IMR-90 (cell line): ENCODE results near the gene SYNPO. TPM values are rescaled to one million over a fixed set of nuclear protein-coding genes. Genes with fewer than 3 reads are reported as not detected.
A peak's percentile ranks its signal among the peaks of the same experiment; 100 is the strongest.

Experiments used
- ATAC-seq: fragments of 200-7000 bp; cut with Tn5 transposase; 2 replicates; pipeline ENCODE4 v1.9.1; 2020; ENCODE audit warnings: low read depth, mild to moderate bottlenecking, moderate library complexity
- BruUV-seq: library from RNA; stranded (reverse); fragments of 400-500 nt; replicated peaks from 2 replicates; lab custom pipeline; 2021; lab: Mats Ljungman, UMichigan
- CTCF ChIA-PET: fragments of 300-600 bp; formaldehyde crosslinking; extraction: SDS; loops from one replicate; lab custom pipeline; 2021; ENCODE audit warnings: antibody characterized with exemption; lab: Yijun Ruan, JAX
- POLR2A ChIA-PET: fragments of 300-600 bp; sonication (Branson Sonifier 250); formaldehyde crosslinking; loops from one replicate; lab custom pipeline; 2022; ENCODE audit warnings: antibody characterized with exemption; ENCODE audit not compliant: unreplicated experiment; lab: Charles Lee
- DNase-seq: peaks from one replicate; pipeline ENCODE4 v3.0.0; 2013
- H2AFZ ChIP-seq: replicated peaks from 2 replicates; pipeline ENCODE3; 2013; ENCODE audit warnings: low read length, mild to moderate bottlenecking; ENCODE audit not compliant: poor library complexity
- H2AK5ac ChIP-seq: 2 replicates; pipeline ENCODE4 v1.6.1; 2013; ENCODE audit warnings: low read depth, low read length, inconsistent platforms
- H2AK9ac ChIP-seq: replicated peaks from 2 replicates; pipeline ENCODE3; 2013; ENCODE audit warnings: mild to moderate bottlenecking, low read depth, low read length, moderate library complexity; ENCODE audit not compliant: poor library complexity
- H2BK120ac ChIP-seq: 2 replicates; pipeline ENCODE4 v1.6.1; 2013; ENCODE audit warnings: low read depth, low read length, inconsistent platforms
- H2BK15ac ChIP-seq: 3 replicates; pipeline ENCODE4 v1.6.1; 2013; ENCODE audit warnings: low read depth, low read length, inconsistent platforms
- H2BK20ac ChIP-seq: 2 replicates; pipeline ENCODE4 v1.6.1; 2013; ENCODE audit warnings: low read depth, mild to moderate bottlenecking, inconsistent platforms, low read length, moderate library complexity
- H2BK5ac ChIP-seq: 2 replicates; pipeline ENCODE4 v1.6.1; 2013; ENCODE audit warnings: mild to moderate bottlenecking, low read depth, low read length, inconsistent platforms; ENCODE audit not compliant: poor library complexity, severe bottlenecking
- H3K14ac ChIP-seq: replicated peaks from 2 replicates; pipeline ENCODE4 v1.6.1; 2013; ENCODE audit warnings: low read depth, low read length, inconsistent platforms
- H3K18ac ChIP-seq: 2 replicates; pipeline ENCODE4 v1.6.1; 2013; ENCODE audit warnings: low read depth, low read length, control low read depth
- H3K23ac ChIP-seq: 2 replicates; pipeline ENCODE4 v1.6.1; 2013; ENCODE audit warnings: low read depth, low read length, inconsistent platforms
- H3K27ac ChIP-seq: 2 replicates; pipeline ENCODE4 v1.5.1; 2013; ENCODE audit warnings: mild to moderate bottlenecking, control low read depth, low read length; ENCODE audit not compliant: insufficient read depth
- H3K27me3 ChIP-seq: 2 replicates; pipeline ENCODE4 v1.6.1; 2013; ENCODE audit warnings: low read length; ENCODE audit not compliant: control insufficient read depth, insufficient read depth
- H3K36me3 ChIP-seq: 2 replicates; pipeline ENCODE4 v1.6.1; 2013; ENCODE audit warnings: low read length, mixed read lengths; ENCODE audit not compliant: control insufficient read depth, insufficient read depth
- H3K4ac ChIP-seq: 2 replicates; pipeline ENCODE4 v1.6.1; 2013; ENCODE audit warnings: low read depth, low read length, inconsistent platforms
- H3K4me1 ChIP-seq: 2 replicates; pipeline ENCODE4 v1.6.1; 2013; ENCODE audit warnings: low read length, mixed read lengths; ENCODE audit not compliant: control insufficient read depth, insufficient read depth
- H3K4me2 ChIP-seq: 2 replicates; pipeline ENCODE4 v1.6.1; 2013; ENCODE audit warnings: low read depth, mild to moderate bottlenecking, control low read depth, low read length, moderate library complexity
- H3K4me3 ChIP-seq: 2 replicates; pipeline ENCODE4 v1.5.1; 2013; ENCODE audit warnings: low read depth, mild to moderate bottlenecking, control low read depth, low read length, moderate library complexity; ENCODE audit not compliant: insufficient read depth
- H3K56ac ChIP-seq: 2 replicates; pipeline ENCODE4 v1.6.1; 2013; ENCODE audit warnings: low read length, inconsistent platforms; ENCODE audit not compliant: insufficient read depth; ENCODE audit errors: extremely low read depth
- H3K79me1 ChIP-seq, 2 experiments: 2 replicates each; pipeline ENCODE4 v1.6.1; 2013; ENCODE audit warnings: low read length in 2 of 2, inconsistent platforms in 1 of 2, low read depth in 1 of 2
- H3K9ac ChIP-seq: 2 replicates; pipeline ENCODE4 v1.6.1; 2013; ENCODE audit warnings: low read depth, low read length, control low read depth
- H3K9me1 ChIP-seq: 2 replicates; pipeline ENCODE4 v1.6.1; 2013; ENCODE audit warnings: low read length, inconsistent platforms; ENCODE audit not compliant: insufficient read depth
- H3K9me3 ChIP-seq: 2 replicates; pipeline ENCODE4 v1.6.1; 2013; ENCODE audit warnings: low read length; ENCODE audit not compliant: control insufficient read depth, insufficient read depth
- H4K20me1 ChIP-seq: 2 replicates; pipeline ENCODE4 v1.6.1; 2013; ENCODE audit warnings: low read length, inconsistent platforms; ENCODE audit not compliant: insufficient read depth
- H4K5ac ChIP-seq: 2 replicates; pipeline ENCODE4 v1.6.1; 2013; ENCODE audit warnings: mild to moderate bottlenecking, low read depth, low read length, control low read depth
- H4K8ac ChIP-seq, 2 experiments: 2 replicates each; pipeline ENCODE4 v1.6.1; 2013; ENCODE audit warnings: low read depth in 2 of 2, low read length in 2 of 2, control low read depth in 1 of 2, inconsistent platforms in 1 of 2
- H4K91ac ChIP-seq: 2 replicates; pipeline ENCODE4 v1.6.1; 2013; ENCODE audit warnings: low read depth, low read length, inconsistent platforms; ENCODE audit not compliant: insufficient read depth
- CEBPB ChIP-seq: IDR thresholded peaks from 2 replicates; pipeline ENCODE4 v1.6.1; 2012; ENCODE audit warnings: low read depth, low read length, improper control_type of control experiment
- MAZ ChIP-seq: IDR thresholded peaks from 2 replicates; pipeline ENCODE4 v1.6.1; 2012; ENCODE audit warnings: low read depth, mild to moderate bottlenecking, low read length, improper control_type of control experiment, moderate library complexity, borderline replicate concordance
- NFE2L2 ChIP-seq: fragments of 150-350 bp; IDR thresholded peaks from 2 replicates; pipeline ENCODE4 v1.6.1; 2016; ENCODE audit warnings: low read depth, mild to moderate bottlenecking, low read length
- POLR2A ChIP-seq: IDR thresholded peaks from 2 replicates; pipeline ENCODE4 v1.6.1; 2012; ENCODE audit warnings: mild to moderate bottlenecking, low read depth, low read length
- RAD21 ChIP-seq: IDR thresholded peaks from 2 replicates; pipeline ENCODE4 v1.6.1; 2012; ENCODE audit warnings: low read length, improper control_type of control experiment
- RCOR1 ChIP-seq: IDR thresholded peaks from 2 replicates; pipeline ENCODE4 v1.6.1; 2012; ENCODE audit warnings: mild to moderate bottlenecking, low read length, improper control_type of control experiment; ENCODE audit not compliant: insufficient replicate concordance
- WGBS, 2 experiments: methylation state at CpG; one replicate each; pipeline versions ENCODE4 v1.1.5 to v1.1.7; 2013; ENCODE audit warnings: missing lambda C conversion rate in 2 of 2; ENCODE audit not compliant: insufficient read length in 1 of 2; ENCODE audit errors: extremely low coverage in 2 of 2; 5-methylcytosine and 5-hydroxymethylcytosine counted together
- dilution Hi-C: fragments of 300-500 bp; cut with HindIII; formaldehyde crosslinking; loops from one replicate; pipeline ENCODE4 v1.14.3; 2018; ENCODE audit warnings: low sequenced_read_pairs; ENCODE audit not compliant: unreplicated experiment
- in situ Hi-C: fragments of 300-500 bp; cut with MboI; formaldehyde crosslinking; loops from 3 replicates; pipeline ENCODE4 v1.14.3; 2019; ENCODE audit warnings: low sequenced_read_pairs, inconsistent platforms, mixed read lengths
- intact Hi-C: fragments of 100-400 bp; cut with micrococcal nuclease; formaldehyde crosslinking; loops from 2 replicates; pipeline ENCODE4 v1.10.0; 2022
- polyA plus RNA-seq, 3 experiments: library from polyadenylated mRNA; depleted of rRNA; stranded (reverse); fragments of >200 nt; gene quantifications; 2 replicates each; pipeline ENCODE4 v1.2.3, GENCODE V29; 2012; ENCODE audit warnings: low replicate concordance in 1 of 3
- total RNA-seq: library from RNA; depleted of rRNA; stranded (reverse); fragments of >200 nt; gene quantifications from 2 replicates; pipeline ENCODE4 v1.2.3, GENCODE V29; 2012
- TF ChIP-seq, protein P1 (sequence below): conservative IDR thresholded peaks from 2 replicates; pipeline ENCODE4 v1.5.1; 2012; ENCODE audit warnings: mild to moderate bottlenecking, low read depth, low read length, improper control_type of control experiment

SYNPO gene
- total and polyA plus RNA-seq, 2 of the 4 experiments (the other 2 are of a cell fraction) = 3.0 to 24.8 TPM

DNA sequence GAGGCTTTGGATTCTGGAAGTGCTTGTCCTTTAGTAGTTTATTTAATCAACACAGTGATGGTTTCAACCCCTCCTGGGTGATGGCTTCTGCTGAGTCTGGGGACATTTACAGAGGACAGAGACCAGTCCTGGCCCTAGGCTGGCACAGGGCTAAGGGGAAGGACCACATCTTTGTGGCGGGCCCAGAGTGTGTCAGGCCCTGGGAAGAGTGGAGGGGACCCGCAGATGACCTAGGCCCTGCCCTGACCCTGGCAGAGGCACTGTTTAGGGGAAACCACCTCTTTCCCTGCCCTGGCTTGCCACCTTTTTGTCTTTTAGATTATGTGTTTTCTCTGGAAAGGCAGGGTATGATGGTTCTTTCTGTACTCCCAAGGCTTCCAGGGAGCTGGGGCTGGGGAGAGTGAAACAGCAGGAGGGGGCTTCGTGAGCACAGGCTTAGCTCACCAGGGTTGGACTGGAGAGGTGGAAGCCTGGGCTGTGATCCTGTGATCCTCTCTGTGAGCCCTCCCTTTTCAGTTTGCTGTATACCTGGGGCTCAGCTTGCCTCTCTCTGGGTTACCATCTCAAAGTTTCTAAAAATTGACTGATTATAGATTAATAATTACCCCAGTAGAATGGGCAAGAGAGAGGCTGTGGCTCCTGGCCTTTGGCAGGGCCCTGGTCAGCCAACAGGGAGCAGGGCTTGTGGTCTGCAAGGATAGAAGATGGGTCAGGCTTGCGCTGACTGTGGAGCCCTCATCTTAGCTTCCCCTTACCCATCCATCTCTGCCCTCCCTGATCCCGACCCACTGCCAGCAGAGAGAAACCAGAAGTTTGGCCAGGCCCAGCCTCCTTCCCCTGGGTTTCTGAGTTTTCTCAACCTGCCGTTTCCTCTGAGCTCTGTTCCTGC, 1.7 kb upstream of the SYNPO start:
- peak overlapping the region; percentile 20; the same call in 1 of the 2 replicates for H3K56ac ChIP-seq
- peak overlapping the region; percentile 7; the same call in 1 of the 2 replicates for H3K9ac ChIP-seq
- ChIA-PET CTCF (interaction anchor here (1.4 kb wide), 1 partner anchor 78 kb away, joined by 3 read pairs; no protein-coding TSS in a partner anchor), POLR2A (no interaction called here)
- WGBS, 2 experiments = no CpG with 5 or more reads among the region's 6 CpGs
- TF ChIP-seq MAZ = no peak
- no peak for TF ChIP-seq NFE2L2
- no peak for TF ChIP-seq RAD21
- no peak for TF ChIP-seq CEBPB
- TF ChIP-seq, protein P1, sequence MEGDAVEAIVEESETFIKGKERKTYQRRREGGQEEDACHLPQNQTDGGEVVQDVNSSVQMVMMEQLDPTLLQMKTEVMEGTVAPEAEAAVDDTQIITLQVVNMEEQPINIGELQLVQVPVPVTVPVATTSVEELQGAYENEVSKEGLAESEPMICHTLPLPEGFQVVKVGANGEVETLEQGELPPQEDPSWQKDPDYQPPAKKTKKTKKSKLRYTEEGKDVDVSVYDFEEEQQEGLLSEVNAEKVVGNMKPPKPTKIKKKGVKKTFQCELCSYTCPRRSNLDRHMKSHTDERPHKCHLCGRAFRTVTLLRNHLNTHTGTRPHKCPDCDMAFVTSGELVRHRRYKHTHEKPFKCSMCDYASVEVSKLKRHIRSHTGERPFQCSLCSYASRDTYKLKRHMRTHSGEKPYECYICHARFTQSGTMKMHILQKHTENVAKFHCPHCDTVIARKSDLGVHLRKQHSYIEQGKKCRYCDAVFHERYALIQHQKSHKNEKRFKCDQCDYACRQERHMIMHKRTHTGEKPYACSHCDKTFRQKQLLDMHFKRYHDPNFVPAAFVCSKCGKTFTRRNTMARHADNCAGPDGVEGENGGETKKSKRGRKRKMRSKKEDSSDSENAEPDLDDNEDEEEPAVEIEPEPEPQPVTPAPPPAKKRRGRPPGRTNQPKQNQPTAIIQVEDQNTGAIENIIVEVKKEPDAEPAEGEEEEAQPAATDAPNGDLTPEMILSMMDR = no peak
- TF ChIP-seq POLR2A = no peak
- TF ChIP-seq RCOR1 = no peak
- peaks cover 20% of the 10 kb centered on the region for H3K9me1 ChIP-seq
- H3K36me3 ChIP-seq = no peaks in the 10 kb centered on the region; the same call in 1 of the 2 replicates
- peak overlapping the region; percentile 83 for H2BK20ac ChIP-seq
- H3K4ac ChIP-seq = peak overlapping the region; percentile 90
- no peak overlapping the region for H3K4me2 ChIP-seq
- peak overlapping the region; percentile 83 for H2AK9ac ChIP-seq
- H3K14ac ChIP-seq = peak overlapping the region; percentile 90
- no TSS peak for BruUV-seq
- peak overlapping the region; percentile 96 for H2BK120ac ChIP-seq
- H3K4me1 ChIP-seq = peaks cover 48% of the 10 kb centered on the region
- dilution Hi-C loops = no loop called here
- H2BK5ac ChIP-seq = peak overlapping the region; percentile 87
- peak overlapping the region; percentile 82; the same call in 2 of the 3 replicates for H2BK15ac ChIP-seq
- peak overlapping the region; percentile 73; a peak in 3 of 4 replicates for H4K8ac ChIP-seq
- peak overlapping the region; percentile 86 for H4K91ac ChIP-seq
- ATAC-seq (no peak), DNase-seq (no peak)
- peak overlapping the region; percentile 93 for H2AK5ac ChIP-seq
- peak overlapping the region; percentile 44 for H3K18ac ChIP-seq
- no peaks in the 10 kb centered on the region for H3K9me3 ChIP-seq
- no peaks in the 10 kb centered on the region for H3K27me3 ChIP-seq
- peak overlapping the region; percentile 29 for H3K27ac ChIP-seq
- no peak overlapping the region for H3K4me3 ChIP-seq
- peaks cover 7 to 29% of the 10 kb centered on the region in 2 experiments for H3K79me1 ChIP-seq
- peak overlapping the region; percentile 40 for H2AFZ ChIP-seq
- in situ Hi-C loops = no loop called here
- peak overlapping the region; percentile 5; the same call in 1 of the 2 replicates for H4K5ac ChIP-seq
- intact Hi-C loops = no loop called here
- peak overlapping the region; percentile 50 for H3K23ac ChIP-seq
- H4K20me1 ChIP-seq = peaks cover 9% of the 10 kb centered on the region
